ENCODE measurements around the gene LSM14A. TPM values are rescaled to one million over a fixed set of nuclear protein-coding genes. Genes with fewer than 3 reads are reported as not detected.

LSM14A gene
- total and polyA plus RNA-seq, 2 of the 8 experiments (the other 6 are each of a cell fraction or from before 2014, with no cell fraction given) = 117 to 195 TPM

DNA sequence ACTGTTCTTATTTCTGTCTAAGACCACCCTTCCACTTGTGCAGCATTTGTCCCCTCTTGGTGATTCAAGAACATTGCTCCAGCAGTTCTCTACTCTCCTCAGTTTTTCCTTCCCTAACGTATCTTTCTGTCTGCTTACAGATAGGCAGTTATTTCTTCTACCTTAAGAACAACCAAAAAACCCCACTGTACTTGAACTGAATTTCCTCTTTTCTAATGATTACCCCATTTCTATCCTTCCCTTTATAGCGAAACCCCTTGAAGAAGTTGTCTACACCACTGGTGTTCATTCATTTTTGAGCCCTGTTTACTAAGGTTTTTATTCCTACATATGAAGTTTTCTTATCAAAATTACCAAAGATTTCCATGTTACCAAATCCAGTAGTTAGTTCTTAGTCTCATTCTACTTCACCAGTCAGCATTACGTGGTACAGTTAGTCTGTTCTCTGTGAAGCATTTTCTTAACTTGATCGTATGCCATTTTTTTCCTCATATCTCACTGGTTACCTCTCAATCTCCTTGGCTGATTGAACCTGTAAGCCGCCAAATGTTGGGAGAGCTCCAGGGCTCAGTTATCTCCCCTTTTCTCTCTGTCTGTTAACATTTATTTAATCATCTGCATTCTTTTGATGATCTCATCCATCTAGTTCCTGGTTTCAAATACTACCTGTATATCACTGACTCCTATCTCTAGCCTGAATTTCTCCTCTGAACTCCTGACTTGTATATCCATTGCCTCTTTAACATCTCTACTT lies 9.0 kb downstream of the LSM14A start (continued):
- TF ChIP-seq, protein P1, sequence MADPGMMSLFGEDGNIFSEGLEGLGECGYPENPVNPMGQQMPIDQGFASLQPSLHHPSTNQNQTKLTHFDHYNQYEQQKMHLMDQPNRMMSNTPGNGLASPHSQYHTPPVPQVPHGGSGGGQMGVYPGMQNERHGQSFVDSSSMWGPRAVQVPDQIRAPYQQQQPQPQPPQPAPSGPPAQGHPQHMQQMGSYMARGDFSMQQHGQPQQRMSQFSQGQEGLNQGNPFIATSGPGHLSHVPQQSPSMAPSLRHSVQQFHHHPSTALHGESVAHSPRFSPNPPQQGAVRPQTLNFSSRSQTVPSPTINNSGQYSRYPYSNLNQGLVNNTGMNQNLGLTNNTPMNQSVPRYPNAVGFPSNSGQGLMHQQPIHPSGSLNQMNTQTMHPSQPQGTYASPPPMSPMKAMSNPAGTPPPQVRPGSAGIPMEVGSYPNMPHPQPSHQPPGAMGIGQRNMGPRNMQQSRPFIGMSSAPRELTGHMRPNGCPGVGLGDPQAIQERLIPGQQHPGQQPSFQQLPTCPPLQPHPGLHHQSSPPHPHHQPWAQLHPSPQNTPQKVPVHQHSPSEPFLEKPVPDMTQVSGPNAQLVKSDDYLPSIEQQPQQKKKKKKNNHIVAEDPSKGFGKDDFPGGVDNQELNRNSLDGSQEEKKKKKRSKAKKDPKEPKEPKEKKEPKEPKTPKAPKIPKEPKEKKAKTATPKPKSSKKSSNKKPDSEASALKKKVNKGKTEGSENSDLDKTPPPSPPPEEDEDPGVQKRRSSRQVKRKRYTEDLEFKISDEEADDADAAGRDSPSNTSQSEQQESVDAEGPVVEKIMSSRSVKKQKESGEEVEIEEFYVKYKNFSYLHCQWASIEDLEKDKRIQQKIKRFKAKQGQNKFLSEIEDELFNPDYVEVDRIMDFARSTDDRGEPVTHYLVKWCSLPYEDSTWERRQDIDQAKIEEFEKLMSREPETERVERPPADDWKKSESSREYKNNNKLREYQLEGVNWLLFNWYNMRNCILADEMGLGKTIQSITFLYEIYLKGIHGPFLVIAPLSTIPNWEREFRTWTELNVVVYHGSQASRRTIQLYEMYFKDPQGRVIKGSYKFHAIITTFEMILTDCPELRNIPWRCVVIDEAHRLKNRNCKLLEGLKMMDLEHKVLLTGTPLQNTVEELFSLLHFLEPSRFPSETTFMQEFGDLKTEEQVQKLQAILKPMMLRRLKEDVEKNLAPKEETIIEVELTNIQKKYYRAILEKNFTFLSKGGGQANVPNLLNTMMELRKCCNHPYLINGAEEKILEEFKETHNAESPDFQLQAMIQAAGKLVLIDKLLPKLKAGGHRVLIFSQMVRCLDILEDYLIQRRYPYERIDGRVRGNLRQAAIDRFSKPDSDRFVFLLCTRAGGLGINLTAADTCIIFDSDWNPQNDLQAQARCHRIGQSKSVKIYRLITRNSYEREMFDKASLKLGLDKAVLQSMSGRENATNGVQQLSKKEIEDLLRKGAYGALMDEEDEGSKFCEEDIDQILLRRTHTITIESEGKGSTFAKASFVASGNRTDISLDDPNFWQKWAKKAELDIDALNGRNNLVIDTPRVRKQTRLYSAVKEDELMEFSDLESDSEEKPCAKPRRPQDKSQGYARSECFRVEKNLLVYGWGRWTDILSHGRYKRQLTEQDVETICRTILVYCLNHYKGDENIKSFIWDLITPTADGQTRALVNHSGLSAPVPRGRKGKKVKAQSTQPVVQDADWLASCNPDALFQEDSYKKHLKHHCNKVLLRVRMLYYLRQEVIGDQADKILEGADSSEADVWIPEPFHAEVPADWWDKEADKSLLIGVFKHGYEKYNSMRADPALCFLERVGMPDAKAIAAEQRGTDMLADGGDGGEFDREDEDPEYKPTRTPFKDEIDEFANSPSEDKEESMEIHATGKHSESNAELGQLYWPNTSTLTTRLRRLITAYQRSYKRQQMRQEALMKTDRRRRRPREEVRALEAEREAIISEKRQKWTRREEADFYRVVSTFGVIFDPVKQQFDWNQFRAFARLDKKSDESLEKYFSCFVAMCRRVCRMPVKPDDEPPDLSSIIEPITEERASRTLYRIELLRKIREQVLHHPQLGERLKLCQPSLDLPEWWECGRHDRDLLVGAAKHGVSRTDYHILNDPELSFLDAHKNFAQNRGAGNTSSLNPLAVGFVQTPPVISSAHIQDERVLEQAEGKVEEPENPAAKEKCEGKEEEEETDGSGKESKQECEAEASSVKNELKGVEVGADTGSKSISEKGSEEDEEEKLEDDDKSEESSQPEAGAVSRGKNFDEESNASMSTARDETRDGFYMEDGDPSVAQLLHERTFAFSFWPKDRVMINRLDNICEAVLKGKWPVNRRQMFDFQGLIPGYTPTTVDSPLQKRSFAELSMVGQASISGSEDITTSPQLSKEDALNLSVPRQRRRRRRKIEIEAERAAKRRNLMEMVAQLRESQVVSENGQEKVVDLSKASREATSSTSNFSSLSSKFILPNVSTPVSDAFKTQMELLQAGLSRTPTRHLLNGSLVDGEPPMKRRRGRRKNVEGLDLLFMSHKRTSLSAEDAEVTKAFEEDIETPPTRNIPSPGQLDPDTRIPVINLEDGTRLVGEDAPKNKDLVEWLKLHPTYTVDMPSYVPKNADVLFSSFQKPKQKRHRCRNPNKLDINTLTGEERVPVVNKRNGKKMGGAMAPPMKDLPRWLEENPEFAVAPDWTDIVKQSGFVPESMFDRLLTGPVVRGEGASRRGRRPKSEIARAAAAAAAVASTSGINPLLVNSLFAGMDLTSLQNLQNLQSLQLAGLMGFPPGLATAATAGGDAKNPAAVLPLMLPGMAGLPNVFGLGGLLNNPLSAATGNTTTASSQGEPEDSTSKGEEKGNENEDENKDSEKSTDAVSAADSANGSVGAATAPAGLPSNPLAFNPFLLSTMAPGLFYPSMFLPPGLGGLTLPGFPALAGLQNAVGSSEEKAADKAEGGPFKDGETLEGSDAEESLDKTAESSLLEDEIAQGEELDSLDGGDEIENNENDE (IDR thresholded peaks at IDR 0.05; ENCODE audit: insufficient replicate concordance, low read length) = no peak
